SK-N-SH treated with all-trans-retinoic acid at 6 μM for 48 hours (cell line): ENCODE data around the gene TMEM244.

ENCODE experiments used
- ATAC-seq: fragments of 200-7000 bp; cut with Tn5 transposase; 3 replicates; pipeline ENCODE4 v1.9.1; 2020; ENCODE audit warnings: mild to moderate bottlenecking, moderate library complexity
- ARNTL ChIP-seq: fragments of 450-650 bp; formaldehyde crosslinking; IDR thresholded peaks from 2 replicates; pipeline ENCODE4 v1.5.0; 2020; ENCODE audit warnings: low read depth, mild to moderate bottlenecking, moderate library complexity, borderline replicate concordance
- BACH2 ChIP-seq: fragments of 250-450 bp; sonication (Bioruptor Pico); IDR thresholded peaks from 2 replicates; pipeline ENCODE4 v1.9.0; 2021; ENCODE audit warnings: mild to moderate bottlenecking, borderline replicate concordance
- CREB5 ChIP-seq: fragments of 250-450 bp; sonication (Bioruptor Pico); IDR thresholded peaks from 2 replicates; pipeline ENCODE4 v1.5.1; 2020; ENCODE audit warnings: low read depth, mild to moderate bottlenecking, moderate library complexity
- CSDC2 ChIP-seq: fragments of 250-450 bp; sonication (Bioruptor Pico); IDR thresholded peaks from 2 replicates; pipeline ENCODE4 v1.5.0; 2020; ENCODE audit warnings: mild to moderate bottlenecking, moderate library complexity
- CSRNP3 ChIP-seq: fragments of 250-450 bp; sonication (Bioruptor Pico); IDR thresholded peaks from 2 replicates; pipeline ENCODE4 v1.5.1; 2021; ENCODE audit warnings: mild to moderate bottlenecking, moderate library complexity
- ESRRG ChIP-seq: fragments of 250-450 bp; sonication (Bioruptor Pico); IDR thresholded peaks from 2 replicates; pipeline ENCODE4 v1.6.1; 2021; ENCODE audit warnings: mild to moderate bottlenecking
- GLIS3 ChIP-seq: fragments of 250-450 bp; sonication (Bioruptor Pico); IDR thresholded peaks from 2 replicates; pipeline ENCODE4 v1.5.0; 2020; ENCODE audit warnings: mild to moderate bottlenecking, moderate library complexity
- ISL1 ChIP-seq: fragments of 250-450 bp; sonication (Bioruptor Pico); IDR thresholded peaks from 2 replicates; pipeline ENCODE4 v2.1.2; 2022; ENCODE audit warnings: mild to moderate bottlenecking, moderate library complexity
- OSR1 ChIP-seq: fragments of 250-450 bp; sonication (Bioruptor Pico); IDR thresholded peaks from 2 replicates; pipeline ENCODE4 v1.8.0; 2022; ENCODE audit warnings: moderate library complexity, mild to moderate bottlenecking, inconsistent platforms
- PATZ1 ChIP-seq: fragments of 250-450 bp; sonication (Bioruptor Pico); IDR thresholded peaks from 2 replicates; pipeline ENCODE4 v1.8.0; 2020; ENCODE audit warnings: mild to moderate bottlenecking, moderate library complexity, borderline replicate concordance
- PPARA ChIP-seq: fragments of 250-450 bp; sonication (Bioruptor Pico); IDR thresholded peaks from 2 replicates; pipeline ENCODE4 v1.5.0; 2020; ENCODE audit warnings: mild to moderate bottlenecking, borderline replicate concordance
- SNAI2 ChIP-seq: fragments of 250-450 bp; sonication (Bioruptor Pico); IDR thresholded peaks from 2 replicates; pipeline ENCODE4 v1.5.0; 2020; ENCODE audit warnings: mild to moderate bottlenecking, moderate library complexity
- TCF4 ChIP-seq: fragments of 250-450 bp; sonication (Bioruptor Pico); IDR thresholded peaks from 2 replicates; pipeline ENCODE4 v1.8.0; 2021; ENCODE audit warnings: mild to moderate bottlenecking, moderate library complexity, borderline replicate concordance
- TOX ChIP-seq: fragments of 250-450 bp; sonication (Bioruptor Pico); IDR thresholded peaks from 2 replicates; pipeline ENCODE4 v1.8.0; 2021; ENCODE audit warnings: mild to moderate bottlenecking, moderate library complexity, borderline replicate concordance
- ZFP3 ChIP-seq: fragments of 250-450 bp; sonication (Bioruptor Pico); IDR thresholded peaks from 2 replicates; pipeline ENCODE4 v1.5.0; 2020; ENCODE audit warnings: mild to moderate bottlenecking, moderate library complexity
- ZFP30 ChIP-seq: fragments of 450-650 bp; formaldehyde crosslinking; IDR thresholded peaks from 2 replicates; pipeline ENCODE4 v1.5.0; 2022; ENCODE audit warnings: mild to moderate bottlenecking, moderate library complexity
- ZNF565 ChIP-seq: fragments of 450-650 bp; formaldehyde crosslinking; conservative IDR thresholded peaks from 2 replicates; pipeline ENCODE4 v1.5.0; 2020; ENCODE audit warnings: low read depth, mild to moderate bottlenecking, moderate library complexity
- ZNF70 ChIP-seq: fragments of 450-650 bp; formaldehyde crosslinking; IDR thresholded peaks from 2 replicates; pipeline ENCODE4 v1.5.0; 2020; ENCODE audit warnings: mild to moderate bottlenecking, moderate library complexity
- ZNF8 ChIP-seq: fragments of 450-650 bp; formaldehyde crosslinking; IDR thresholded peaks from 2 replicates; pipeline ENCODE4 v1.5.0; 2020; ENCODE audit warnings: mild to moderate bottlenecking, moderate library complexity
- TF ChIP-seq, protein P1 (sequence below): fragments of 250-450 bp; sonication (Bioruptor Pico); IDR thresholded peaks from 2 replicates; pipeline ENCODE4 v1.8.0; 2021; ENCODE audit warnings: low read depth, mild to moderate bottlenecking, moderate library complexity, borderline replicate concordance
- TF ChIP-seq, protein P2 (sequence below): fragments of 250-450 bp; sonication (Bioruptor Pico); IDR thresholded peaks from 2 replicates; pipeline ENCODE4 v1.5.0; 2020; ENCODE audit warnings: mild to moderate bottlenecking, moderate library complexity

Gene TMEM244

DNA sequence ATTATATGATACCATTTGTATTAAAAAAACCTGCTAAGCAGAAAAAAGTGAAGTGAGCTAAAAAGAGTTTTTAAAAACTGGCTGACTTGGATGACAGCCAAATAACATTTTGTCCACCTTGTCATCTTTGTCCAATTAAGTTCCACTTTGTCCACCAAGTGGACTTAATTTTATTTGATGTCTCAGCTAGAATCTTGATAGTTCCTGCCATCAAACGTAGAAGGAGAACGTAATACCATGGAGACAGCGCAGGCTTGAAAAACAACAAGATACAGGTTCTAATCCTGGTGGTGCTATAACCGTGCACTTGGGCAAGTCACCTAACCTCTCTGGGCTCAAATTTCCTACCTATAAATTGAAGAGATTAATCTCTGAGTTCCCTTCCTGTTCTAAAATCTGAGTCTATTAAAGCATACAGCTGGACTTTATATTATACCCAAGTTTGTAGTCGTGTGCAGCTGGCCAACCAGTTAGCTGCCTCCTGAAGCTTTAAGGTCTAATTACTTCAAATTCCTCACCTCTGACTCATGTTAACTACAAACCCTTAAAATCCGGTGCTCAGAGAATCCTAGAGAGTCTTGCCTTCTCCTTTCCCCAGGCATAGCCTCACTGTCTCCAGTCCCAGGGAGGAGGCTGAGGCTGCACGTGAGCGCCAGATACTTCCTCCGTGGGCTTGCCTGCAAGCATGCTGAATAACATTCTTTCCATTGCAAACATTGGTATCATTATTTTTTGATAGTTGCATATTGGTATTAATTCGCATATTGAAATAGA lies 16.8 kb downstream of the TMEM244 start:
- peak; percentile 96 for ATAC-seq
- TF ChIP-seq, protein P1, sequence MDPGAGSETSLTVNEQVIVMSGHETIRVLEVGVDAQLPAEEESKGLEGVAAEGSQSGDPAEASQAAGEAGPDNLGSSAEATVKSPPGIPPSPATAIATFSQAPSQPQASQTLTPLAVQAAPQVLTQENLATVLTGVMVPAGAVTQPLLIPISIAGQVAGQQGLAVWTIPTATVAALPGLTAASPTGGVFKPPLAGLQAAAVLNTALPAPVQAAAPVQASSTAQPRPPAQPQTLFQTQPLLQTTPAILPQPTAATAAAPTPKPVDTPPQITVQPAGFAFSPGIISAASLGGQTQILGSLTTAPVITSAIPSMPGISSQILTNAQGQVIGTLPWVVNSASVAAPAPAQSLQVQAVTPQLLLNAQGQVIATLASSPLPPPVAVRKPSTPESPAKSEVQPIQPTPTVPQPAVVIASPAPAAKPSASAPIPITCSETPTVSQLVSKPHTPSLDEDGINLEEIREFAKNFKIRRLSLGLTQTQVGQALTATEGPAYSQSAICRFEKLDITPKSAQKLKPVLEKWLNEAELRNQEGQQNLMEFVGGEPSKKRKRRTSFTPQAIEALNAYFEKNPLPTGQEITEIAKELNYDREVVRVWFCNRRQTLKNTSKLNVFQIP (CRISPR knock-in tag): no peak
- TF ChIP-seq ZFP3 (CRISPR knock-in tag) (no peak), ZNF565 (CRISPR knock-in tag) (no peak), PATZ1 (no peak), CREB5 (CRISPR knock-in tag) (no peak), BACH2 (no peak), TOX (no peak), ESRRG (CRISPR knock-in tag) (no peak), TCF4 (CRISPR knock-in tag) (no peak), ZFP30 (CRISPR knock-in tag) (no peak), CSRNP3 (CRISPR knock-in tag) (no peak), PPARA (no peak), ARNTL (CRISPR knock-in tag) (no peak)
- TF ChIP-seq, protein P2, sequence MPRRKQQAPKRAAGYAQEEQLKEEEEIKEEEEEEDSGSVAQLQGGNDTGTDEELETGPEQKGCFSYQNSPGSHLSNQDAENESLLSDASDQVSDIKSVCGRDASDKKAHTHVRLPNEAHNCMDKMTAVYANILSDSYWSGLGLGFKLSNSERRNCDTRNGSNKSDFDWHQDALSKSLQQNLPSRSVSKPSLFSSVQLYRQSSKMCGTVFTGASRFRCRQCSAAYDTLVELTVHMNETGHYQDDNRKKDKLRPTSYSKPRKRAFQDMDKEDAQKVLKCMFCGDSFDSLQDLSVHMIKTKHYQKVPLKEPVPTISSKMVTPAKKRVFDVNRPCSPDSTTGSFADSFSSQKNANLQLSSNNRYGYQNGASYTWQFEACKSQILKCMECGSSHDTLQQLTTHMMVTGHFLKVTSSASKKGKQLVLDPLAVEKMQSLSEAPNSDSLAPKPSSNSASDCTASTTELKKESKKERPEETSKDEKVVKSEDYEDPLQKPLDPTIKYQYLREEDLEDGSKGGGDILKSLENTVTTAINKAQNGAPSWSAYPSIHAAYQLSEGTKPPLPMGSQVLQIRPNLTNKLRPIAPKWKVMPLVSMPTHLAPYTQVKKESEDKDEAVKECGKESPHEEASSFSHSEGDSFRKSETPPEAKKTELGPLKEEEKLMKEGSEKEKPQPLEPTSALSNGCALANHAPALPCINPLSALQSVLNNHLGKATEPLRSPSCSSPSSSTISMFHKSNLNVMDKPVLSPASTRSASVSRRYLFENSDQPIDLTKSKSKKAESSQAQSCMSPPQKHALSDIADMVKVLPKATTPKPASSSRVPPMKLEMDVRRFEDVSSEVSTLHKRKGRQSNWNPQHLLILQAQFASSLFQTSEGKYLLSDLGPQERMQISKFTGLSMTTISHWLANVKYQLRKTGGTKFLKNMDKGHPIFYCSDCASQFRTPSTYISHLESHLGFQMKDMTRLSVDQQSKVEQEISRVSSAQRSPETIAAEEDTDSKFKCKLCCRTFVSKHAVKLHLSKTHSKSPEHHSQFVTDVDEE: no peak

DNA sequence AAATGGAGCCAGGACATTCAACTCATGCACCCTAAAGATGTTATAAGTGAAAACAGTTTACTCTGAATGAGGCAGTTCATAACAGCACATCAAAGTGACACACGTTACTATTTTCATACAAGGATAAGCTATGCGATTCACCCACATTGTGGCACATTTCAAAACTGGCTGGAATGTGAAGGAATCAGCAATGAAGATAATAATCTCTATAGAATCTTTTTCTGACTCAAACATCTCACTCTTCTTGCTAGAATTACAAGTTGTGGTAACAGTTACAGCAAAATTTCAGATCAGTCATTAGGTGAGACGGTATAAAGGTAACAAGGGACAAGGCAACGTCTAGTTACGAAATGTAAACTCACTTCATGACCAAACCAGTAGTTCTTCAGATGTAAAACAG lies 17.5 kb downstream of the TMEM244 start:
- ATAC-seq: peak; percentile 28
- TF ChIP-seq SNAI2 (CRISPR knock-in tag) (no peak), GLIS3 (CRISPR knock-in tag) (no peak), ISL1 (no peak)

DNA sequence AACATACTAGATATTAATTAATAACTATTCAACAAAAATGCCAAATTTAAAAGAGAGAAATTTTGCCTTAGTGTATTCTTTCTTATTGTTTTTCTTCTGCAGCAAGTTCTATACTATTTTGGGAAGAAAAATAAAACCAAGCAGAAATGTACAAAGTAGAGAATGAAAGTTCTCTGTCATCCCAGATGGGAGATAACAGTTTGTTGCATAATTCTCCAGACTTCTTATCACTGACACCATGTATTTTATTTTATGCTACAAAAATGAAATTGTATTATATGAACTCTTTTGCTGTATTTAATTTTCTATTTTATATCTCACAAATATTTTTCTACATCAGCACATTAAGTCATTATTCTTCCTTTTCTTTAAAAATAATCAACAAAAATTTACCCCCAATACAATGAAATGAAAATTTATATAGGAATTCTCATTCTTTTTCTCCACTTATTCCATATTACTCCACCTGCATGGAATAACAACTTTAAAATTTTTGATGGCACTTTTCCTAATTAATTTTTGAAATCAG lies 18.2 kb downstream of the TMEM244 start:
- ATAC-seq: no peak
- TF ChIP-seq CREB5 (CRISPR knock-in tag): no peak
- TF ChIP-seq SNAI2 (CRISPR knock-in tag): no peak

DNA sequence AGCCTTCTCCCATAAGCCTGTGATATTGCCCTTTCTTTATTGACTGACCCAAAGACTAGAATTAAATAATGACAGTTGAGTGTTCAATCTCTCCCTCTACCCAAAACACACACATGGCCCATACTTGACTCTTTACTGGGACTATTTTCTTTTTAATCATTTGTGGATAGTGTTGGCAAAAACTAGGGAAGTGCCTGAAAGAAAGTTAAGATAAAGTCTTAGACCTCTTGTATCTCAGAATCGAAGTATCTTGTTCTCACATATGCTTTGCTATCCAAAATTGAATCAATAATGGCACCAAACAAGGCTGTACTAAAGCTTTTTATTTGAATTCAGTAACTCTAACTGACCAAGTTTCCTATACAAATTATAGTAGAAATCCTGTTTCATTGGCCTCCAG lies 19.0 kb downstream of the TMEM244 start:
- ATAC-seq: no peak
- no peak for TF ChIP-seq PPARA
- TF ChIP-seq BACH2: no peak
- no peak for TF ChIP-seq TCF4 (CRISPR knock-in tag)
- TF ChIP-seq PATZ1: no peak
- TF ChIP-seq ISL1: no peak
- no peak for TF ChIP-seq ZFP30 (CRISPR knock-in tag)
- TF ChIP-seq OSR1 (CRISPR knock-in tag): no peak
- no peak for TF ChIP-seq ZFP3 (CRISPR knock-in tag)
- no peak for TF ChIP-seq ZNF8 (CRISPR knock-in tag)
- TF ChIP-seq CSDC2 (CRISPR knock-in tag): no peak
- TF ChIP-seq ZNF70: no peak
- TF ChIP-seq ESRRG (CRISPR knock-in tag): no peak
